ENCODE measurements around the gene COG5. TPM values are rescaled to one million over a fixed set of nuclear protein-coding genes. Genes with fewer than 3 reads are reported as not detected.

Gene COG5
- total and polyA plus RNA-seq, 9 of the 15 experiments (the other 6 are each of a cell fraction or from before 2014, with no cell fraction given): 15.3 to 75.1 (median 56.4) TPM

DNA sequence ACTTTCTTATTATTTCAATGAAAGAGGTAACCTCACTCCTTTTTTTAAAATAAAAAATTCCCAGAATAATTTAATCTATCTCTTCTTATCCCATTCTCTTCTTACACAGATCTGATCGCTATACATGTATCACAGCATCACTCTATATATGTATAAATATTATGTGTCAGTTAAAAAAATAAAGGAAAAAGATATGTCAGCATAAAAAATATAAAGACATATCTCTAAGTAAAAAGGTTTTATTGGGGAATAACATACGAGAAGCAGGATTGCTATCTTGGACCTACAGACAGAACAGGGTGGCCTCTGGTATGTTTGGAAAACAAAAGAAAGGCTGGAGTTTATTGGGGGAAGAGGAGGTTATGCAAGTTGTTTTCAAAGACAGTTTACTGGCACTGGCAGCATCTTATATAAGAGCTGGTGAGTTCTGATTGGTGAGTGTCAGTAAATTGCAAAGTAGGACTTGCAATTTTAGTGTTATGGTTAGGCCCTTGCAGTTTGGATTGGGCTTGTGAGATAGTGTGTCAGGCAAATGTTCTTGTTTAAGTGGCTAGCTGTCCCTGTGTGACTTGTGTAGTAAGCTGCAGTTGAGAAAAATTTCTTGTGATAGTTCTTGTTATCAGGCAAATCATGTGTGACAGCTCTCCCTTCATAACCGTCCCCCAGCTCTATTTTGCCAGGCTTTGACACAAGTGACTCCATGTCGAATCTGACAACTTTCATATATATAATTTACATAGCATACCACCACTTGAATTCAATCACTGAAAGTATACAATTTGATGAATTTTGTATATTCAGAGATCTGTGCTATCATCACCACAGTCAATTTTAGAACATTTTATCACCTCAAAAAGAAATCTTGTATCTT lies 276.7 kb downstream of the COG5 start (continued):
- TF ChIP-seq, protein P1, sequence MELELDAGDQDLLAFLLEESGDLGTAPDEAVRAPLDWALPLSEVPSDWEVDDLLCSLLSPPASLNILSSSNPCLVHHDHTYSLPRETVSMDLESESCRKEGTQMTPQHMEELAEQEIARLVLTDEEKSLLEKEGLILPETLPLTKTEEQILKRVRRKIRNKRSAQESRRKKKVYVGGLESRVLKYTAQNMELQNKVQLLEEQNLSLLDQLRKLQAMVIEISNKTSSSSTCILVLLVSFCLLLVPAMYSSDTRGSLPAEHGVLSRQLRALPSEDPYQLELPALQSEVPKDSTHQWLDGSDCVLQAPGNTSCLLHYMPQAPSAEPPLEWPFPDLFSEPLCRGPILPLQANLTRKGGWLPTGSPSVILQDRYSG (tag; conservative IDR thresholded peaks at IDR 0.05; ENCODE audit: low read depth): peak; percentile 74; the same call in 1 of the 2 replicates
- no peak for TF ChIP-seq CC2D1A (IDR thresholded peaks at IDR 0.05)
- TF ChIP-seq ZSCAN29 (IDR thresholded peaks at IDR 0.05): no peak
- TF ChIP-seq, protein P2, sequence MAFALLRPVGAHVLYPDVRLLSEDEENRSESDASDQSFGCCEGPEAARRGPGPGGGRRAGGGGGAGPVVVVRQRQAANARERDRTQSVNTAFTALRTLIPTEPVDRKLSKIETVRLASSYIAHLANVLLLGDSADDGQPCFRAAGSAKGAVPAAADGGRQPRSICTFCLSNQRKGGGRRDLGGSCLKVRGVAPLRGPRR (CRISPR knock-in tag; IDR thresholded peaks at IDR 0.05): 0 out of 2 replicates have a peak, but pooled peaks have one; percentile 58
- TF ChIP-seq, protein P3, sequence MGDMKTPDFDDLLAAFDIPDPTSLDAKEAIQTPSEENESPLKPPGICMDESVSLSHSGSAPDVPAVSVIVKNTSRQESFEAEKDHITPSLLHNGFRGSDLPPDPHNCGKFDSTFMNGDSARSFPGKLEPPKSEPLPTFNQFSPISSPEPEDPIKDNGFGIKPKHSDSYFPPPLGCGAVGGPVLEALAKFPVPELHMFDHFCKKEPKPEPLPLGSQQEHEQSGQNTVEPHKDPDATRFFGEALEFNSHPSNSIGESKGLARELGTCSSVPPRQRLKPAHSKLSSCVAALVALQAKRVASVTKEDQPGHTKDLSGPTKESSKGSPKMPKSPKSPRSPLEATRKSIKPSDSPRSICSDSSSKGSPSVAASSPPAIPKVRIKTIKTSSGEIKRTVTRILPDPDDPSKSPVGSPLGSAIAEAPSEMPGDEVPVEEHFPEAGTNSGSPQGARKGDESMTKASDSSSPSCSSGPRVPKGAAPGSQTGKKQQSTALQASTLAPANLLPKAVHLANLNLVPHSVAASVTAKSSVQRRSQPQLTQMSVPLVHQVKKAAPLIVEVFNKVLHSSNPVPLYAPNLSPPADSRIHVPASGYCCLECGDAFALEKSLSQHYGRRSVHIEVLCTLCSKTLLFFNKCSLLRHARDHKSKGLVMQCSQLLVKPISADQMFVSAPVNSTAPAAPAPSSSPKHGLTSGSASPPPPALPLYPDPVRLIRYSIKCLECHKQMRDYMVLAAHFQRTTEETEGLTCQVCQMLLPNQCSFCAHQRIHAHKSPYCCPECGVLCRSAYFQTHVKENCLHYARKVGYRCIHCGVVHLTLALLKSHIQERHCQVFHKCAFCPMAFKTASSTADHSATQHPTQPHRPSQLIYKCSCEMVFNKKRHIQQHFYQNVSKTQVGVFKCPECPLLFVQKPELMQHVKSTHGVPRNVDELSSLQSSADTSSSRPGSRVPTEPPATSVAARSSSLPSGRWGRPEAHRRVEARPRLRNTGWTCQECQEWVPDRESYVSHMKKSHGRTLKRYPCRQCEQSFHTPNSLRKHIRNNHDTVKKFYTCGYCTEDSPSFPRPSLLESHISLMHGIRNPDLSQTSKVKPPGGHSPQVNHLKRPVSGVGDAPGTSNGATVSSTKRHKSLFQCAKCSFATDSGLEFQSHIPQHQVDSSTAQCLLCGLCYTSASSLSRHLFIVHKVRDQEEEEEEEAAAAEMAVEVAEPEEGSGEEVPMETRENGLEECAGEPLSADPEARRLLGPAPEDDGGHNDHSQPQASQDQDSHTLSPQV (IDR thresholded peaks at IDR 0.05): peak; percentile 86
- no peak for TF ChIP-seq SETDB1 (IDR thresholded peaks at IDR 0.05; ENCODE audit: low read length)
- no peak for TF ChIP-seq ELK3 (CRISPR knock-in tag; IDR thresholded peaks at IDR 0.05)
- TF ChIP-seq, protein P4, sequence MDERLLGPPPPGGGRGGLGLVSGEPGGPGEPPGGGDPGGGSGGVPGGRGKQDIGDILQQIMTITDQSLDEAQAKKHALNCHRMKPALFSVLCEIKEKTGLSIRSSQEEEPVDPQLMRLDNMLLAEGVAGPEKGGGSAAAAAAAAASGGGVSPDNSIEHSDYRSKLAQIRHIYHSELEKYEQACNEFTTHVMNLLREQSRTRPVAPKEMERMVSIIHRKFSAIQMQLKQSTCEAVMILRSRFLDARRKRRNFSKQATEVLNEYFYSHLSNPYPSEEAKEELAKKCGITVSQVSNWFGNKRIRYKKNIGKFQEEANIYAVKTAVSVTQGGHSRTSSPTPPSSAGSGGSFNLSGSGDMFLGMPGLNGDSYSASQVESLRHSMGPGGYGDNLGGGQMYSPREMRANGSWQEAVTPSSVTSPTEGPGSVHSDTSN (CRISPR knock-in tag; IDR thresholded peaks at IDR 0.05; ENCODE audit: low read depth): no peak
- TF ChIP-seq, protein P4 (tag; conservative IDR thresholded peaks at IDR 0.05; ENCODE audit: low read depth): peak; percentile 52; the same call in 1 of the 2 replicates
- TF ChIP-seq, protein P5, sequence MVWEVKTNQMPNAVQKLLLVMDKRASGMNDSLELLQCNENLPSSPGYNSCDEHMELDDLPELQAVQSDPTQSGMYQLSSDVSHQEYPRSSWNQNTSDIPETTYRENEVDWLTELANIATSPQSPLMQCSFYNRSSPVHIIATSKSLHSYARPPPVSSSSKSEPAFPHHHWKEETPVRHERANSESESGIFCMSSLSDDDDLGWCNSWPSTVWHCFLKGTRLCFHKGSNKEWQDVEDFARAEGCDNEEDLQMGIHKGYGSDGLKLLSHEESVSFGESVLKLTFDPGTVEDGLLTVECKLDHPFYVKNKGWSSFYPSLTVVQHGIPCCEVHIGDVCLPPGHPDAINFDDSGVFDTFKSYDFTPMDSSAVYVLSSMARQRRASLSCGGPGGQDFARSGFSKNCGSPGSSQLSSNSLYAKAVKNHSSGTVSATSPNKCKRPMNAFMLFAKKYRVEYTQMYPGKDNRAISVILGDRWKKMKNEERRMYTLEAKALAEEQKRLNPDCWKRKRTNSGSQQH (CRISPR knock-in tag; IDR thresholded peaks at IDR 0.05): no peak
- TF ChIP-seq ZKSCAN3 (CRISPR knock-in tag; IDR thresholded peaks at IDR 0.05): no peak
- no peak for TF ChIP-seq ZKSCAN8 (CRISPR knock-in tag; IDR thresholded peaks at IDR 0.05)
- no peak for TF ChIP-seq ZNF764 (CRISPR knock-in tag; IDR thresholded peaks at IDR 0.05; ENCODE audit: low read depth)
- no peak for TF ChIP-seq FUS (optimal IDR thresholded peaks at IDR 0.05; ENCODE audit: low read depth, low read length)
- TF ChIP-seq JUND (IDR thresholded peaks at IDR 0.05; ENCODE audit: borderline replicate concordance, low read depth, low read length): no peak
- TF ChIP-seq JUND (tag; IDR thresholded peaks at IDR 0.05; ENCODE audit: borderline replicate concordance, low read depth, low read length): 0 out of 3 replicates have a peak, but pooled peaks have one; percentile 28
